Activated effector memory CD4-positive, alpha-beta T cell treated with Interleukin-2 at 50 U/mL for 16 hours (primary cell): ENCODE measurements around the gene WIPF3.
"Not testable (repeated sequence)": the region's sequence is repeated elsewhere in the genome, so short reads cannot be mapped to it uniquely, and the experiment has no call there.

Experiments
- DNase-seq: peaks from one replicate; pipeline ENCODE4 v3.0.0-alpha.2; 2020

WIPF3 gene

GRCh38 chr7:29957521-29958310 is 151.4 kb downstream of the WIPF3 start:
- DNase-seq = no peak

- DNase-seq = no peak
These were observed 152.5 kb downstream of the WIPF3 start for GRCh38 chr7:29958667-29959358.

GRCh38 chr7:29961611-29962010 is 155.3 kb downstream of the WIPF3 start:
- DNase-seq = not testable (repeated sequence)

GRCh38 chr7:29962035-29962434 is 155.7 kb downstream of the WIPF3 start:
- DNase-seq = no peak

- DNase-seq = no peak
These were observed 158.7 kb downstream of the WIPF3 start for GRCh38 chr7:29965030-29965429.
